Fibroblast of lung (primary cell): Measurements from ENCODE around the gene ZNF79. TPM values are rescaled to one million over a fixed set of nuclear protein-coding genes. Genes with fewer than 3 reads are reported as not detected.

Experiments
- DNase-seq, 2 donors: peaks; one replicate each; pipeline versions ENCODE4 v3.0.0 to v3.0.0-alpha.2; 2010; ENCODE audit warnings: low read depth in 2 of 2
- H2AFZ ChIP-seq: 2 replicates; pipeline ENCODE4 v1.5.1; 2012; ENCODE audit warnings: low read length, control low read depth, inconsistent platforms
- H3K27ac ChIP-seq: 2 replicates; pipeline ENCODE4 v1.5.1; 2011; ENCODE audit warnings: low read length, control low read depth; ENCODE audit not compliant: insufficient read depth
- H3K27me3 ChIP-seq: 2 replicates; pipeline ENCODE4 v1.5.1; 2011; ENCODE audit warnings: mild to moderate bottlenecking, low read length; ENCODE audit not compliant: control insufficient read depth, insufficient read depth
- H3K36me3 ChIP-seq: 2 replicates; pipeline ENCODE4 v1.5.1; 2011; ENCODE audit warnings: low read length; ENCODE audit not compliant: control insufficient read depth, insufficient read depth
- H3K4me1 ChIP-seq: 2 replicates; pipeline ENCODE4 v1.5.1; 2011; ENCODE audit warnings: low read length; ENCODE audit not compliant: control insufficient read depth, insufficient read depth; ENCODE audit errors: extremely low read depth
- H3K4me2 ChIP-seq: 2 replicates; pipeline ENCODE4 v1.5.1; 2011; ENCODE audit warnings: low read length, control low read depth; ENCODE audit not compliant: insufficient read depth; ENCODE audit errors: extremely low read depth
- H3K4me3 ChIP-seq, 4 experiments: fragments of 200-600 bp in 1 of 4; sonication (generic) in 1 of 4; replicated peaks in 1 of 4; 2 replicates each; pipeline ENCODE4 v1.5.1; 2011 to 2016; ENCODE audit warnings: low read length in 4 of 4, low read depth in 3 of 4, mild to moderate bottlenecking in 3 of 4, control low read depth in 2 of 4, inconsistent platforms in 1 of 4, mixed read lengths in 1 of 4; ENCODE audit not compliant: insufficient read depth in 1 of 4; ENCODE audit errors: control extremely low read depth in 1 of 4
- H3K79me2 ChIP-seq: 2 replicates; pipeline ENCODE4 v1.5.1; 2012; ENCODE audit warnings: mild to moderate bottlenecking, low read length, inconsistent platforms; ENCODE audit not compliant: control insufficient read depth, insufficient read depth
- H3K9ac ChIP-seq: 2 replicates; pipeline ENCODE4 v1.5.1; 2011; ENCODE audit warnings: mild to moderate bottlenecking, low read length, control low read depth; ENCODE audit not compliant: insufficient read depth
- H3K9me3 ChIP-seq: 2 replicates; pipeline ENCODE4 v1.5.1; 2012; ENCODE audit warnings: low read depth, low read length; ENCODE audit not compliant: control insufficient read depth, insufficient read depth
- H4K20me1 ChIP-seq: 2 replicates; pipeline ENCODE4 v1.5.1; 2011; ENCODE audit warnings: low read length; ENCODE audit not compliant: control insufficient read depth, insufficient read depth; ENCODE audit errors: extremely low read depth
- EZH2 ChIP-seq: IDR thresholded peaks from 2 replicates; pipeline ENCODE4 v1.5.1; 2012; ENCODE audit warnings: low read length, control low read depth, mild to moderate bottlenecking; ENCODE audit errors: missing control alignments
- polyA minus RNA-seq: library from RNA; depleted of rRNA, polyadenylated mRNA; stranded (reverse); fragments of >200 nt; gene quantifications from 2 replicates; pipeline ENCODE4 v1.2.3, GENCODE V29; 2011; ENCODE audit warnings: low replicate concordance
- polyA plus RNA-seq, 2 donors: library from polyadenylated mRNA; depleted of rRNA in 1 of 2; stranded (reverse) in 1 of 2; unstranded in 1 of 2; fragments of >200 nt; gene quantifications; 2 replicates each; pipeline ENCODE4 v1.2.1, GENCODE V29; 2011 to 2012; ENCODE audit warnings: missing spikeins in 1 of 2
- total RNA-seq: library from RNA; depleted of rRNA; stranded (reverse); fragments of >200 nt; gene quantifications from 2 replicates; pipeline ENCODE4 v1.2.1, GENCODE V29; 2014
- TF ChIP-seq, protein P1 (sequence below), 2 donors: IDR thresholded peaks in 1 of 2; conservative IDR thresholded peaks in 1 of 2; 1 replicate in 1 of 2; 2 replicates in 1 of 2; pipeline ENCODE4 v1.5.1; 2011 to 2012; ENCODE audit warnings: low read length in 2 of 2, control low read depth in 1 of 2, inconsistent platforms in 1 of 2, low read depth in 1 of 2, mild to moderate bottlenecking in 1 of 2

The ZNF79 gene
- total RNA-seq = 12.6 and 15.0 TPM in 2 replicates
- 4.9 and 5.3 TPM in 2 replicates for polyA plus RNA-seq
- polyA plus RNA-seq (2012) = 4.0 and 4.5 TPM in 2 replicates
- polyA minus RNA-seq = 4.9 and 10.7 TPM in 2 replicates

- H3K36me3 ChIP-seq = no peaks in the 10 kb centered on the region
- TF ChIP-seq, protein P1, sequence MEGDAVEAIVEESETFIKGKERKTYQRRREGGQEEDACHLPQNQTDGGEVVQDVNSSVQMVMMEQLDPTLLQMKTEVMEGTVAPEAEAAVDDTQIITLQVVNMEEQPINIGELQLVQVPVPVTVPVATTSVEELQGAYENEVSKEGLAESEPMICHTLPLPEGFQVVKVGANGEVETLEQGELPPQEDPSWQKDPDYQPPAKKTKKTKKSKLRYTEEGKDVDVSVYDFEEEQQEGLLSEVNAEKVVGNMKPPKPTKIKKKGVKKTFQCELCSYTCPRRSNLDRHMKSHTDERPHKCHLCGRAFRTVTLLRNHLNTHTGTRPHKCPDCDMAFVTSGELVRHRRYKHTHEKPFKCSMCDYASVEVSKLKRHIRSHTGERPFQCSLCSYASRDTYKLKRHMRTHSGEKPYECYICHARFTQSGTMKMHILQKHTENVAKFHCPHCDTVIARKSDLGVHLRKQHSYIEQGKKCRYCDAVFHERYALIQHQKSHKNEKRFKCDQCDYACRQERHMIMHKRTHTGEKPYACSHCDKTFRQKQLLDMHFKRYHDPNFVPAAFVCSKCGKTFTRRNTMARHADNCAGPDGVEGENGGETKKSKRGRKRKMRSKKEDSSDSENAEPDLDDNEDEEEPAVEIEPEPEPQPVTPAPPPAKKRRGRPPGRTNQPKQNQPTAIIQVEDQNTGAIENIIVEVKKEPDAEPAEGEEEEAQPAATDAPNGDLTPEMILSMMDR (conservative IDR thresholded peaks at IDR 0.05 in 1 of 2, IDR thresholded peaks at IDR 0.05 in 1 of 2; ENCODE audit: low read depth in 1 of 2, low read length in 2 of 2) = no peak
- TF ChIP-seq EZH2 = no peak
- peak within 1 kb of the TSS; percentile 96 for H2AFZ ChIP-seq
- H3K27me3 ChIP-seq = no peaks in the 10 kb centered on the region
- no peaks in the 10 kb centered on the region for H3K9me3 ChIP-seq
- H3K4me1 ChIP-seq = peaks cover 2% of the 10 kb centered on the region
- peak; percentile 89 to 92 for DNase-seq
- H3K4me3 ChIP-seq = peak within 1 kb of the TSS; percentile 79 to 90 (median 84)
- peak within 1 kb of the TSS; percentile 98 for H3K4me2 ChIP-seq
- peak within 1 kb of the TSS; percentile 82 for H3K27ac ChIP-seq
- peaks cover 27% of the 10 kb centered on the region for H3K79me2 ChIP-seq
- peak within 1 kb of the TSS; percentile 77 for H3K9ac ChIP-seq
- no peaks in the 10 kb centered on the region for H4K20me1 ChIP-seq
Measured at GRCh38 chr9:127423934-127424675, at the start of gene ZNF79. Gene ZNF79 (plus strand): TSS chr9:127424382. CDS start chr9:127424788, 406 bp downstream.

DNA sequence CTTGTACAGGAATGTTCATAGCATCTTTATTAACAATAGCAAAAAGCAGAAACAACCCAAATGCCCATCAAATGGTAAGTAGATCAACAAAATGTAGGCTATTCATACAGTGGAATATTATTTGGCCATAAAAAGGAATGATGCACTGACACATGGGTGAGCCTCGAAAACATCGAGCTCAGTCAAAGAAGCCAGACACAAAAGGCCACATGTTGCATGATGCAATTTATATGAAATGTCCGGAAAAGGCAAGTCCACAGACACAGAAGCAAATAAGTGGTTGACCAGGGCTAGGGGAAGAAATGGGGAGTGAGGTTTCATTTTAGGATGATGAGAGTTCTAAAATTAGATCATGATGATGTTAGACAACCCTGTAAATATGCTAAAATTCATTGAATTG lies 43.7 kb upstream of the ZNF79 start:
- Histone ChIP-seq H3K36me3 (no peaks in the 10 kb centered on the region), H3K4me3 (no peak overlapping the region), H3K79me2 (no peaks in the 10 kb centered on the region), H3K9me3 (no peaks in the 10 kb centered on the region), H3K4me1 (no peaks in the 10 kb centered on the region), H3K9ac (no peak overlapping the region), H4K20me1 (no peaks in the 10 kb centered on the region), H3K27me3 (peaks cover 8% of the 10 kb centered on the region), H3K27ac (no peak overlapping the region), H3K4me2 (no peak overlapping the region), H2AFZ (no peak overlapping the region)
- TF ChIP-seq EZH2 = no peak
- TF ChIP-seq, protein P1 (conservative IDR thresholded peaks at IDR 0.05 in 1 of 2, IDR thresholded peaks at IDR 0.05 in 1 of 2; ENCODE audit: low read depth in 1 of 2, low read length in 2 of 2) = no peak
- DNase-seq = peak in 1 of 2 donors; percentile 31

DNA sequence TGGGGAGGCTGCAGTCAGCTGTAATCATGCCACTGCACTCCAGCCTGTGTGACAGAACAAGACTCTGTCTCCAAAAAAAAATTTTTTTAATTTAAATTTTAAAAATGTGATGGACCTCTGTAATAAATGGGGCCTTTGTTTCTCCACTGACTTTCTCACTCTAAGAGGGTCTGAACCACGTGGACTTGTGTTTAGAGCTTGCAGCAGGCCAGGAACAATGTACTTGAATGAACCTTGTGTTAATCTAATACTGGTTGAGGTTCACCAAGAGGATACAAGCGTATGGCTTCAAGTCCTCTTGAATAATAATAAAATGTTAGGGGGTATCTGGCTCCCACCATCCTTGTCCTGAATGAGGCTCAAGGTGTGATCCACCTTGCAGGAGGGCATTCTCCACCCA lies 41.6 kb upstream of the ZNF79 start:
- H3K79me2 ChIP-seq = no peaks in the 10 kb centered on the region
- no peaks in the 10 kb centered on the region for H3K9me3 ChIP-seq
- H3K4me2 ChIP-seq = no peak overlapping the region
- H3K27me3 ChIP-seq = peaks cover 8% of the 10 kb centered on the region
- TF ChIP-seq EZH2 = no peak
- TF ChIP-seq, protein P1 (conservative IDR thresholded peaks at IDR 0.05 in 1 of 2, IDR thresholded peaks at IDR 0.05 in 1 of 2; ENCODE audit: low read depth in 1 of 2, low read length in 2 of 2) = no peak
- no peak overlapping the region for H3K9ac ChIP-seq
- H3K4me3 ChIP-seq = no peak overlapping the region
- no peaks in the 10 kb centered on the region for H3K36me3 ChIP-seq
- no peak overlapping the region for H3K27ac ChIP-seq
- no peak for DNase-seq
- no peak overlapping the region for H2AFZ ChIP-seq
- no peaks in the 10 kb centered on the region for H3K4me1 ChIP-seq
- H4K20me1 ChIP-seq = no peaks in the 10 kb centered on the region
